Measurements from ENCODE around the gene COPS2. TPM values are rescaled to one million over a fixed set of nuclear protein-coding genes. Genes with fewer than 3 reads are reported as not detected.
"Not testable (repeated sequence)": the region's sequence is repeated elsewhere in the genome, so short reads cannot be mapped to it uniquely, and the experiment has no call there.

COPS2 gene
- total RNA-seq, 1 donor from 2014 or later = 71.8 TPM

GRCh38 chr15:49190586-49190985, 35.2 kb upstream of the COPS2 start:
- Mint-ChIP-seq H3K4me3 (ENCODE audit: unreplicated experiment) (no peak overlapping the region), H3K36me3 (ENCODE audit: low read depth, unreplicated experiment) (peaks cover 12% of the 10 kb centered on the region), H3K27me3 (ENCODE audit: unreplicated experiment) (peaks cover 2% of the 10 kb centered on the region), H3K9me3 (ENCODE audit: unreplicated experiment) (no peaks in the 10 kb centered on the region), H3K27ac (ENCODE audit: unreplicated experiment) (no peak overlapping the region), H3K4me1 (ENCODE audit: unreplicated experiment) (no peaks in the 10 kb centered on the region)
- TF ChIP-seq CTCF (IDR thresholded peaks at IDR 0.05; ENCODE audit: unreplicated experiment) = no peak
- no peak for DNase-seq (ENCODE audit: low spot score)

GRCh38 chr15:49189631-49190030, 34.2 kb upstream of the COPS2 start:
- H3K36me3 Mint-ChIP-seq (ENCODE audit: low read depth, unreplicated experiment) = peaks cover 12% of the 10 kb centered on the region
- H3K27me3 Mint-ChIP-seq (ENCODE audit: unreplicated experiment) = peaks cover 2% of the 10 kb centered on the region
- TF ChIP-seq CTCF (IDR thresholded peaks at IDR 0.05; ENCODE audit: unreplicated experiment) = no peak
- no peaks in the 10 kb centered on the region for H3K4me1 Mint-ChIP-seq (ENCODE audit: unreplicated experiment)
- no peak for DNase-seq (ENCODE audit: low spot score)
- H3K9me3 Mint-ChIP-seq (ENCODE audit: unreplicated experiment) = no peaks in the 10 kb centered on the region
- no peak overlapping the region for H3K4me3 Mint-ChIP-seq (ENCODE audit: unreplicated experiment)
- no peak overlapping the region for H3K27ac Mint-ChIP-seq (ENCODE audit: unreplicated experiment)

- no peak for TF ChIP-seq CTCF (IDR thresholded peaks at IDR 0.05; ENCODE audit: unreplicated experiment)
- Mint-ChIP-seq H3K36me3 (ENCODE audit: low read depth, unreplicated experiment) (peaks cover 12% of the 10 kb centered on the region), H3K4me1 (ENCODE audit: unreplicated experiment) (no peaks in the 10 kb centered on the region), H3K27ac (ENCODE audit: unreplicated experiment) (no peak overlapping the region), H3K9me3 (ENCODE audit: unreplicated experiment) (no peaks in the 10 kb centered on the region), H3K27me3 (ENCODE audit: unreplicated experiment) (peaks cover 2% of the 10 kb centered on the region), H3K4me3 (ENCODE audit: unreplicated experiment) (no peak overlapping the region)
- DNase-seq (ENCODE audit: low spot score) = no peak
These were observed 33.5 kb upstream of the COPS2 start for GRCh38 chr15:49188933-49189332.

GRCh38 chr15:49187549-49188245, 32.3 kb upstream of the COPS2 start:
- no peak for DNase-seq (ENCODE audit: low spot score)
- no peaks in the 10 kb centered on the region for H3K4me1 Mint-ChIP-seq (ENCODE audit: unreplicated experiment)
- H3K27ac Mint-ChIP-seq (ENCODE audit: unreplicated experiment) = no peak overlapping the region
- no peak for TF ChIP-seq CTCF (IDR thresholded peaks at IDR 0.05; ENCODE audit: unreplicated experiment)
- H3K27me3 Mint-ChIP-seq (ENCODE audit: unreplicated experiment) = peaks cover 2% of the 10 kb centered on the region
- H3K36me3 Mint-ChIP-seq (ENCODE audit: low read depth, unreplicated experiment) = peaks cover 12% of the 10 kb centered on the region
- no peaks in the 10 kb centered on the region for H3K9me3 Mint-ChIP-seq (ENCODE audit: unreplicated experiment)
- H3K4me3 Mint-ChIP-seq (ENCODE audit: unreplicated experiment) = no peak overlapping the region

- peaks cover 2% of the 10 kb centered on the region for H3K27me3 Mint-ChIP-seq (ENCODE audit: unreplicated experiment)
- no peak overlapping the region for H3K27ac Mint-ChIP-seq (ENCODE audit: unreplicated experiment)
- no peaks in the 10 kb centered on the region for H3K9me3 Mint-ChIP-seq (ENCODE audit: unreplicated experiment)
- TF ChIP-seq CTCF (IDR thresholded peaks at IDR 0.05; ENCODE audit: unreplicated experiment) = no peak
- no peak for DNase-seq (ENCODE audit: low spot score)
- H3K4me1 Mint-ChIP-seq (ENCODE audit: unreplicated experiment) = peaks cover 6% of the 10 kb centered on the region
- H3K36me3 Mint-ChIP-seq (ENCODE audit: low read depth, unreplicated experiment) = peaks cover 12% of the 10 kb centered on the region
- no peak overlapping the region for H3K4me3 Mint-ChIP-seq (ENCODE audit: unreplicated experiment)
These were observed 30.1 kb upstream of the COPS2 start for GRCh38 chr15:49185473-49185872.

GRCh38 chr15:49183741-49184140, 28.3 kb upstream of the COPS2 start:
- DNase-seq (ENCODE audit: low spot score); H3K27me3 Mint-ChIP-seq (ENCODE audit: unreplicated experiment); H3K27ac Mint-ChIP-seq (ENCODE audit: unreplicated experiment); H3K4me1 Mint-ChIP-seq (ENCODE audit: unreplicated experiment); H3K9me3 Mint-ChIP-seq (ENCODE audit: unreplicated experiment); H3K4me3 Mint-ChIP-seq (ENCODE audit: unreplicated experiment): not testable (repeated sequence)
- H3K36me3 Mint-ChIP-seq (ENCODE audit: low read depth, unreplicated experiment) = peaks cover 12% of the 10 kb centered on the region

Measured in endothelial cell (in vitro differentiated cells).